Eye (tissue), 1 donor: ENCODE measurements around the gene CAMK2D.
A peak's percentile ranks its signal among the peaks of the same experiment; 100 is the strongest.

Experiments used
- DNase-seq: peaks from one replicate; pipeline ENCODE4 v3.0.0-alpha.2; 2015

CAMK2D gene

GRCh38 chr4:113762186-113763028 lies 869 bp upstream of the CAMK2D start:
- peak; percentile 100 for DNase-seq

GRCh38 chr4:113760795-113761619 lies 531 bp downstream of the CAMK2D start:
- DNase-seq, result peak; percentile 90

- DNase-seq, result peak; percentile 82
Observed at GRCh38 chr4:113760094-113760794, 1.3 kb downstream of the CAMK2D start.

GRCh38 chr4:113759696-113760093 lies 1.8 kb downstream of the CAMK2D start:
- peak; percentile 62 for DNase-seq

- peak; percentile 16 for DNase-seq
Observed at GRCh38 chr4:113758372-113758771, 3.2 kb downstream of the CAMK2D start.

GRCh38 chr4:113757486-113757885 lies 4.1 kb downstream of the CAMK2D start:
- DNase-seq, result no peak

- no peak for DNase-seq
Observed at GRCh38 chr4:113756005-113756410, 5.5 kb downstream of the CAMK2D start.

- DNase-seq, result no peak
Observed at GRCh38 chr4:113750734-113751133, 10.8 kb downstream of the CAMK2D start.

- DNase-seq, result no peak
Observed at GRCh38 chr4:113750296-113750695, 11.2 kb downstream of the CAMK2D start.

GRCh38 chr4:113749178-113749577 lies 12.4 kb downstream of the CAMK2D start:
- no peak for DNase-seq

- no peak for DNase-seq
Observed at GRCh38 chr4:113747949-113748348, 13.6 kb downstream of the CAMK2D start.

- no peak for DNase-seq
Observed at GRCh38 chr4:113745711-113746110, 15.8 kb downstream of the CAMK2D start.

GRCh38 chr4:113744667-113745240 lies 16.8 kb downstream of the CAMK2D start:
- DNase-seq, result no peak

GRCh38 chr4:113743690-113744089 lies 17.8 kb downstream of the CAMK2D start:
- no peak for DNase-seq

- no peak for DNase-seq
Observed at GRCh38 chr4:113742643-113743042, 18.9 kb downstream of the CAMK2D start.

GRCh38 chr4:113741956-113742355 lies 19.6 kb downstream of the CAMK2D start:
- DNase-seq, result no peak

GRCh38 chr4:113740857-113741379 lies 20.6 kb downstream of the CAMK2D start:
- DNase-seq, result no peak

GRCh38 chr4:113739197-113739596 lies 22.3 kb downstream of the CAMK2D start:
- DNase-seq, result no peak

- DNase-seq, result no peak
Observed at GRCh38 chr4:113738251-113738650, 23.3 kb downstream of the CAMK2D start.

- DNase-seq, result no peak
Observed at GRCh38 chr4:113733685-113734084, 27.9 kb downstream of the CAMK2D start.

GRCh38 chr4:113732967-113733527 lies 28.5 kb downstream of the CAMK2D start:
- peak; percentile 5 for DNase-seq
